HG02588 (cell line): ENCODE measurements around the gene HOXA2.

Experiments used
- ATAC-seq: cut with Tn5 transposase; IDR thresholded peaks from one replicate; pipeline ENCODE4 v1.9.1; 2021; ENCODE audit warnings: mild to moderate bottlenecking, moderate library complexity; ENCODE audit not compliant: unreplicated experiment

HOXA2 gene

GRCh38 chr7:27101171-27101956 is 1.1 kb downstream of the HOXA2 start:
- no peak for ATAC-seq

- ATAC-seq = no peak
These were observed 1.8 kb downstream of the HOXA2 start for GRCh38 chr7:27100694-27101170.

GRCh38 chr7:27099453-27100370 is 2.8 kb downstream of the HOXA2 start:
- no peak for ATAC-seq

GRCh38 chr7:27098578-27099451 is 3.7 kb downstream of the HOXA2 start:
- no peak for ATAC-seq

- ATAC-seq = no peak
These were observed 4.6 kb downstream of the HOXA2 start for GRCh38 chr7:27097686-27098577.

GRCh38 chr7:27096768-27097514 is 5.5 kb downstream of the HOXA2 start:
- ATAC-seq = no peak

- peak; percentile 89 for ATAC-seq
These were observed 6.4 kb downstream of the HOXA2 start, which contains the start of gene HOXA1 for GRCh38 chr7:27095897-27096767. Gene HOXA1, minus strand, starts transcription at chr7:27096000. Its CDS starts 88 bp downstream, at chr7:27095912.

GRCh38 chr7:27095050-27095896 is 7.2 kb downstream of the HOXA2 start:
- peak; percentile 7 for ATAC-seq

- no peak for ATAC-seq
These were observed 8.0 kb downstream of the HOXA2 start for GRCh38 chr7:27094304-27095049.

GRCh38 chr7:27093184-27093895 is 9.1 kb downstream of the HOXA2 start:
- no peak for ATAC-seq

- ATAC-seq = no peak
These were observed 9.7 kb downstream of the HOXA2 start for GRCh38 chr7:27092819-27093110.

- no peak for ATAC-seq
These were observed 10.3 kb downstream of the HOXA2 start for GRCh38 chr7:27091941-27092818.

GRCh38 chr7:27091105-27091504 is 11.4 kb downstream of the HOXA2 start:
- ATAC-seq = no peak

- ATAC-seq = no peak
These were observed 14.2 kb downstream of the HOXA2 start for GRCh38 chr7:27088002-27088922.
